HG03066 (cell line): Measurements from ENCODE around the gene CHST1.

ENCODE experiments used
- ATAC-seq: cut with Tn5 transposase; IDR thresholded peaks from one replicate; pipeline ENCODE4 v1.9.1; 2021; ENCODE audit warnings: low read depth; ENCODE audit not compliant: unreplicated experiment

The CHST1 gene

GRCh38 chr11:45665206-45665932 is at the start of gene CHST1:
TSS of gene CHST1 (minus strand) at chr11:45665622. CDS start at chr11:45650923, 14,699 bp downstream.
- ATAC-seq, result no peak

- no peak for ATAC-seq
These were observed 48.2 kb upstream of the CHST1 start for GRCh38 chr11:45713573-45713972.

GRCh38 chr11:45710561-45710960 is 45.1 kb upstream of the CHST1 start:
- ATAC-seq, result no peak

- no peak for ATAC-seq
These were observed 43.7 kb upstream of the CHST1 start for GRCh38 chr11:45708887-45709663.

GRCh38 chr11:45704635-45705034 is 39.2 kb upstream of the CHST1 start:
- no peak for ATAC-seq

- ATAC-seq, result no peak
These were observed 38.7 kb upstream of the CHST1 start for GRCh38 chr11:45704133-45704532.

- no peak for ATAC-seq
These were observed 37.1 kb upstream of the CHST1 start for GRCh38 chr11:45702511-45702910.

- no peak for ATAC-seq
These were observed 33.5 kb upstream of the CHST1 start for GRCh38 chr11:45698777-45699497.

- ATAC-seq, result no peak
These were observed 27.5 kb upstream of the CHST1 start for GRCh38 chr11:45692808-45693453.

- no peak for ATAC-seq
These were observed 23.1 kb upstream of the CHST1 start for GRCh38 chr11:45688472-45689033.

GRCh38 chr11:45687836-45688235 is 22.4 kb upstream of the CHST1 start:
- no peak for ATAC-seq

- no peak for ATAC-seq
These were observed 20.6 kb upstream of the CHST1 start for GRCh38 chr11:45685964-45686537.

GRCh38 chr11:45684440-45684839 is 19.0 kb upstream of the CHST1 start:
- no peak for ATAC-seq

GRCh38 chr11:45683271-45684058 is 18.0 kb upstream of the CHST1 start:
- no peak for ATAC-seq

- ATAC-seq, result no peak
These were observed 14.4 kb upstream of the CHST1 start for GRCh38 chr11:45679806-45680205.

- ATAC-seq, result no peak
These were observed 13.6 kb upstream of the CHST1 start for GRCh38 chr11:45678976-45679375.

GRCh38 chr11:45677770-45678512 is 12.5 kb upstream of the CHST1 start:
- no peak for ATAC-seq

GRCh38 chr11:45676522-45677095 is 11.2 kb upstream of the CHST1 start:
- peak; percentile 65 for ATAC-seq
